ENCODE data around the gene NINJ2.

NINJ2 gene

DNA sequence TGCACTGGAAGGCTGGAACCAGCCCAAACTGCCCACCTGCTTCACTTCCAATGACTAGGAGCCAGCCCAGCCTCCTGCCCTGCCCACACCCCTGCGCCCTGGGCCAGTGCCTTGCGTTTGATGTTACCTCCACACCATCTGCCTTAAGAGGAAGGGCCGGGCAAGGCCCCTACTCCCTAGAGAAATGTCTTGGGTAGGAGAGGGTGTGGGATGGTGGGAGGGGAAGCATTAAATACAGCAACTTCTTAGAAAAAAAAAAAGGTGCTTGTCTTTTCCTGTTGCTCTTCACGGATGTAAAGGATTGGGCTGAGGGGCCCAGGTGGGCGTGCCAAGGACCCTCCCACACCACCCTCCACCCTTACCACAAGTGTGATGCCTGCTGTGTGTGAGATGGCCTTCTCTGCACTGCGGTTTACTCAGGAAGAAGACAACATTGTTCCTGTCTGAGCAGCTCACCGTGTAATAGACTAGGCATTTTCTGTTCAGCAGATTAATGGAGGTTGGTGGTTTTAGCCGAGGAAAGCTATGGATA is 99.9 kb downstream of the NINJ2 start:
- TF ChIP-seq, protein P1, sequence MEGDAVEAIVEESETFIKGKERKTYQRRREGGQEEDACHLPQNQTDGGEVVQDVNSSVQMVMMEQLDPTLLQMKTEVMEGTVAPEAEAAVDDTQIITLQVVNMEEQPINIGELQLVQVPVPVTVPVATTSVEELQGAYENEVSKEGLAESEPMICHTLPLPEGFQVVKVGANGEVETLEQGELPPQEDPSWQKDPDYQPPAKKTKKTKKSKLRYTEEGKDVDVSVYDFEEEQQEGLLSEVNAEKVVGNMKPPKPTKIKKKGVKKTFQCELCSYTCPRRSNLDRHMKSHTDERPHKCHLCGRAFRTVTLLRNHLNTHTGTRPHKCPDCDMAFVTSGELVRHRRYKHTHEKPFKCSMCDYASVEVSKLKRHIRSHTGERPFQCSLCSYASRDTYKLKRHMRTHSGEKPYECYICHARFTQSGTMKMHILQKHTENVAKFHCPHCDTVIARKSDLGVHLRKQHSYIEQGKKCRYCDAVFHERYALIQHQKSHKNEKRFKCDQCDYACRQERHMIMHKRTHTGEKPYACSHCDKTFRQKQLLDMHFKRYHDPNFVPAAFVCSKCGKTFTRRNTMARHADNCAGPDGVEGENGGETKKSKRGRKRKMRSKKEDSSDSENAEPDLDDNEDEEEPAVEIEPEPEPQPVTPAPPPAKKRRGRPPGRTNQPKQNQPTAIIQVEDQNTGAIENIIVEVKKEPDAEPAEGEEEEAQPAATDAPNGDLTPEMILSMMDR (IDR thresholded peaks at IDR 0.05) = no peak

DNA sequence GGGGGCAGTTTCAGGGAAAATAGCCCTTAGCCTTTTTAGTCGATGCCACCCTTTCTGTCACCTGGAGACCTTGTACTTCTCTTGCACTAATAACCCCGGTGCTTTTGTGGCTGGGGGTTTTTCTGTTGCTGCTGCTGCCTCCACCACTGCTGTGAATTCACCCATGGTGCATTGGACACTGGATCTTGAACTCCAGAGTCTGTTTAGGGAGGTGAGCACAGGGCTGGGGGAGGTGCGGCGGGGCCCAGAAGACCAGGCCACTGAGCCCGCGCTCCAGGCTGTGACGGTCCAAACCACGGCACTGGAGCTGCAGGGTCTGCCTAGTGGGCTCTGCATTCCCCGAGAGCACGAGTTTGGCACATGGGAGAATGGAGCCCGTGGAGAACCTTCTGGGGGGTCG is 100.6 kb downstream of the NINJ2 start:
- TF ChIP-seq, protein P1 (IDR thresholded peaks at IDR 0.05) = no peak

DNA sequence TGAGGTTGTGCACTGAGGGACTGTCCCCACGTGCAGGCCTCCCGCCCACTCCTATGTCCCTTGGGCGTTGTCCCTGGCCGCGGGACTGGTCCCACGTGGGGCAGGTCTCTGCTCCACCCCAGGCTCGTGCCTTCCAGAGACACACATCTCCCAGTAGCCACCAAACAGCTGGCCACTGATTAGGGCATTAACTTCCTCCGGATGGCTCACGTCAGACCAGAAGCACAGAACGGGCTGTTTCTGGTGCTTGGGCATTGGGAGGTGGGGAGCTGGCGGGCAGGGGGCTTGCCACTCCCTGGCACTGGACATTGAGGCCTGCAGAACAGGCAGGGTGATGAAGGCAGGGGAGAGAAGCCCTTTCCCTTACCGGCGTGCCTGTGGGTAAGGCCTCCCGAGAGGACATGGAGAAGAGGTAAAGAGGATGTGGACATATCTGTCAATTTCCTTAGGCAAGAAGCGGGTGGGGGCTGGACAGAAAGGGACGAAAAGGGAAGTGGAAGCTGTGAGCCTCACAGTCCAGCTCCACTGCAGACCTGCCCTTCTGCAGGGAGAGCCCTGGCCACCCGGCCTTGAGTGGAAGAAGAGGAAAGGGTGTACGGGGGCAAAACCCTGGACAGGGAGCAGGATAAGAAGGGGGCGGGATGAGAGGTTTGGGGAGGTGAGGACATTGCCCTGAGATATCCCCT is 101.2 kb downstream of the NINJ2 start:
- TF ChIP-seq, protein P1 (IDR thresholded peaks at IDR 0.05) = no peak

DNA sequence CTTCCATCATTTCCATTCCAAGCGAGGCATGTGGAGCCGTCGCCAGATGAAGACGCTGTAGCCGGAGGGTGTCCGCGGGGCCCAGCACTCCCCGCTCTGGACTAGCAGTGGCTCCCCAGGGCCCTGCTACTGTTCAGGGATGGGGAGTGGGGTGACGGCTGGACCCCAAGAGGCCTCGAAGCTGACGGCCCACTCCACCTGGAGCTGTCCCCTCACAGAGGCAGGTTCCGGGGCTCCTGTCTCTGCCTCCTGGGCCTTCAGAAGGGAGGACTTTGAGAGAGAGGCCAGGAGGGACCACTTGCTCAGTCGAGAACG is 101.9 kb downstream of the NINJ2 start:
- TF ChIP-seq, protein P1 (IDR thresholded peaks at IDR 0.05) = no peak

DNA sequence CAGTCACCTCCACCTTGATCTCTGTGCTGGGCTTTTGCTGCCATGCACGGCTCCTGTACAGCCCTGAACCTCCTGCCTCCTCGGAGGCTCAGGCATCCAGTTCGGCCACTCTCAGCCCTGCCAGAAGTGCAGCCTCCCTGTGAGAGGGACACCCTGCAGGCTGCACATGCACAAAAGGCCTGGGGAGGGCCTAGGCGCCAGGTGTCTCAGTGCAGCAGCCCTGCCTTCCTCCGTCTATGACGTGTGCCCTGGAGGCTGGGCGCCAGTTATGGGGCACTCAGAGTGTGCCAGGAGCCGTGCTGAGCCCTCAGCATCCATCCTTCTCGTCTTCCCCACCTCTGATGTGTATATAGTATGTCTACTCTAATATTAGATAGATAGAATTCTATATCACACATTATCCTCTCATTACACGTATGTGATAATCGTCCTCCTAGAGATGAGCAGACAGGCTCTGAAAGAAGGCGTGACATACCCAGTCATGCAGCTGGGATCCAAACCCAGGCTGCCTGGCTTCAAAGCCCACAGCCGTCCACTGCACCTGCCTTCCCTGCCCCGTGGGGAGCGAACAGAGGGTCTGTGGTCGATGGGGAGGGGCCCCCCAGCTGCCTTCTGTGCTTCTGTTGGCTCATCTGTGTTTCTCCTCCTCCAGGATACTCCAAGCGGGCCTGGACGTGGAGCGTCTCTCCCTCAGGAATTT is 102.4 kb downstream of the NINJ2 start:
- TF ChIP-seq, protein P1 (IDR thresholded peaks at IDR 0.05) = no peak

DNA sequence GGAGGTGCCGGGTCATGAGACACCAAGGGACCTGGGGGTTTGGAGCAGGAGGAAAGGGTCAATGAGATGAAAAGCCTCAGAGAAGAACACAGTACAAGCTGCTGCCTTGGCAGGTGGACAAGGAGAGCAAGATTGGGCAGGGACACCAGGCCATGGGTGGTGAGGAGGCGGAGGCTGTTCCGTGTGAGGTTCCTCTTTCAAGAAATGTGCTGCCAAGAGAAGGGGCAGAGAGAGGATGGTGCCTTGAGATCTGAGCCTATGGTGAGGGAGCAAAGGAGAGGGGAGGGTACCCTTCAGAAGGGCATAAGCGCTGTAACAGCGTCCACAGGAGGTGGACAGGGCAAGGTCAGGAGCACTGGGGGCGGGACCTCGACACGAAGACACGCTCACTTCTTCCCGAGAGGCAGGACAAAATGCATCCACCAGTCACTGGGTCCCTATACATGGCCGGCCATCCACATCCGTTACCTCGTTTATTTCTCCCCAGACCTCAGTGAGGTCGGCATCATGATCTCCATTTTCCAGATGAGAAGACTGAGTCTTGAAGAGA is 103.3 kb downstream of the NINJ2 start:
- TF ChIP-seq, protein P1 (IDR thresholded peaks at IDR 0.05) = no peak

DNA sequence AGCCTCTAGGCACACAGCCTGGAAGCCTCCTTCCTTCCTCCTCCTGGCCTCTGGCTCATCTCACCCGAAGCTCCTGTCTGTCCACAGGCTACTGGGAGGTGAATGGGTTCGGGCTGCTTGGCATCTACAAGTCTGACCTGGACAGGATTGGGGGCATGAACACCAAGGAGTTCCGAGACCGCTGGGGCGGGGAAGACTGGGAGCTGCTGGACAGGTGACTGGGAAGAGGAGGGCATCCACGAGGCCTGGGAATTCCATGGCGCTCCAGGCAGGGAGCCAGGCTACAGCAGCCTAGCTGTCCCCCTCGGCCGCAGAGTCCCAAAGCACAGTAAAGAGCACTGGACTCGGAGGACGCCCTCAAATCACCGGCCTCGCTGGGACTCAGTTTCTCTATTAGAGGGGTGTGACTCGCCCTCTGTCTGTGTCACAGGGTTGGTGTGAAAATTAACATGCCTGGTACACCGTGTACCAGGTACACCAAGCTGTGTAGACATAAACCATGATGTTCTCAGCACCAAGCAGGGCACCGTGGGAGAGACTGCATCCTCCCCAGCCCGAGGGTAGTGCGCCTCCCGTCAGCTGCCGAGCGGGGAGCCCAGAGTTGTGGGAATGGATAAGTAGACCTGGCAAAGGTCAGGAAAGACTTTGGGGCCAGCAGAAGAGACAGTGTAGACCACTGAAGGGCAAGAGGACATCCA is 103.9 kb downstream of the NINJ2 start:
- TF ChIP-seq, protein P1 (IDR thresholded peaks at IDR 0.05) = no peak
